22Rv1 (cell line): Measurements from ENCODE around the gene ZDHHC8.

Experiments
- H3K27ac ChIP-seq: fragments of 450-650 bp; 2 replicates; pipeline ENCODE4 v1.5.1; 2017
- ZFX ChIP-seq: fragments of 450-650 bp; IDR thresholded peaks from 2 replicates; pipeline ENCODE4 v1.6.1; 2017; ENCODE audit warnings: antibody characterized with exemption, borderline replicate concordance
- TF ChIP-seq, protein P1 (sequence below): fragments of 450-650 bp; IDR thresholded peaks from 2 replicates; pipeline ENCODE4 v1.5.1; 2017; ENCODE audit warnings: mild to moderate bottlenecking

ZDHHC8 gene

DNA sequence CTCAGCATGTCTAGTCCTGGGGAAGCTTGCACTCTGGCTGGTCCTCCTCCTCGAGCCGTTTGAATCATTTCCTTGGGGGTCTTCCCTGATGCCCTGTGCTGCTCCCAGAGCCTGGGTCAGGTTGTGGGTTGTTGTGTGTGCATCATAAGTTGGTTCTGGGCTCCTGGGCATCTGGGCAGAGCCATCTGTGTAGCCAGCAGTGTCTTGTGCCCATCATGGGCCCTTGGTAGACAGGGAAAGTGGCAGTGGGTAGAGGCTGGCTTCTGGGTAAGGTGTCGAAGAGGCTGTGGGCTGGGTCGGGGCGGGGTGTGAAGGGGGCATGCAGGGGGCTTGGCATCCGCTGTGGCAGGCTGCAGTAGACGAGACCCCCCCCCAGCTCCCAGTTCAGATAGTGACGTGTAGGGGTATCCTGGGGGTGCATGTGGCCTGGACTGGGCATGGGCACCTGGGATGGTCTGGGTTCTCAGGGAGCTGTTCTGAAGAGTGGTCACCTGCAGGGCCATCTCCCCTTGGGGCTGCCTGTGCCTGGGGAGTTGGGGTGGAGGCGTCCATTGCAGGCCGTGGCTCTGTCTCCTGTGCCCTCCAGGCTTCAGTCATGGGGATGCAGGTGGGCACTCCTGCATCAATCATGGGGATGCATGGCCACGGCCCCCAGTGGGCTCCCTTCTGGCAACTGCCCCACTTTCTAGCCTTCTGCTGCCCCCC, 7.4 kb upstream of the ZDHHC8 start:
- no peak overlapping the region for H3K27ac ChIP-seq
- TF ChIP-seq ZFX: no peak
- TF ChIP-seq, protein P1, sequence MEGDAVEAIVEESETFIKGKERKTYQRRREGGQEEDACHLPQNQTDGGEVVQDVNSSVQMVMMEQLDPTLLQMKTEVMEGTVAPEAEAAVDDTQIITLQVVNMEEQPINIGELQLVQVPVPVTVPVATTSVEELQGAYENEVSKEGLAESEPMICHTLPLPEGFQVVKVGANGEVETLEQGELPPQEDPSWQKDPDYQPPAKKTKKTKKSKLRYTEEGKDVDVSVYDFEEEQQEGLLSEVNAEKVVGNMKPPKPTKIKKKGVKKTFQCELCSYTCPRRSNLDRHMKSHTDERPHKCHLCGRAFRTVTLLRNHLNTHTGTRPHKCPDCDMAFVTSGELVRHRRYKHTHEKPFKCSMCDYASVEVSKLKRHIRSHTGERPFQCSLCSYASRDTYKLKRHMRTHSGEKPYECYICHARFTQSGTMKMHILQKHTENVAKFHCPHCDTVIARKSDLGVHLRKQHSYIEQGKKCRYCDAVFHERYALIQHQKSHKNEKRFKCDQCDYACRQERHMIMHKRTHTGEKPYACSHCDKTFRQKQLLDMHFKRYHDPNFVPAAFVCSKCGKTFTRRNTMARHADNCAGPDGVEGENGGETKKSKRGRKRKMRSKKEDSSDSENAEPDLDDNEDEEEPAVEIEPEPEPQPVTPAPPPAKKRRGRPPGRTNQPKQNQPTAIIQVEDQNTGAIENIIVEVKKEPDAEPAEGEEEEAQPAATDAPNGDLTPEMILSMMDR: no peak

DNA sequence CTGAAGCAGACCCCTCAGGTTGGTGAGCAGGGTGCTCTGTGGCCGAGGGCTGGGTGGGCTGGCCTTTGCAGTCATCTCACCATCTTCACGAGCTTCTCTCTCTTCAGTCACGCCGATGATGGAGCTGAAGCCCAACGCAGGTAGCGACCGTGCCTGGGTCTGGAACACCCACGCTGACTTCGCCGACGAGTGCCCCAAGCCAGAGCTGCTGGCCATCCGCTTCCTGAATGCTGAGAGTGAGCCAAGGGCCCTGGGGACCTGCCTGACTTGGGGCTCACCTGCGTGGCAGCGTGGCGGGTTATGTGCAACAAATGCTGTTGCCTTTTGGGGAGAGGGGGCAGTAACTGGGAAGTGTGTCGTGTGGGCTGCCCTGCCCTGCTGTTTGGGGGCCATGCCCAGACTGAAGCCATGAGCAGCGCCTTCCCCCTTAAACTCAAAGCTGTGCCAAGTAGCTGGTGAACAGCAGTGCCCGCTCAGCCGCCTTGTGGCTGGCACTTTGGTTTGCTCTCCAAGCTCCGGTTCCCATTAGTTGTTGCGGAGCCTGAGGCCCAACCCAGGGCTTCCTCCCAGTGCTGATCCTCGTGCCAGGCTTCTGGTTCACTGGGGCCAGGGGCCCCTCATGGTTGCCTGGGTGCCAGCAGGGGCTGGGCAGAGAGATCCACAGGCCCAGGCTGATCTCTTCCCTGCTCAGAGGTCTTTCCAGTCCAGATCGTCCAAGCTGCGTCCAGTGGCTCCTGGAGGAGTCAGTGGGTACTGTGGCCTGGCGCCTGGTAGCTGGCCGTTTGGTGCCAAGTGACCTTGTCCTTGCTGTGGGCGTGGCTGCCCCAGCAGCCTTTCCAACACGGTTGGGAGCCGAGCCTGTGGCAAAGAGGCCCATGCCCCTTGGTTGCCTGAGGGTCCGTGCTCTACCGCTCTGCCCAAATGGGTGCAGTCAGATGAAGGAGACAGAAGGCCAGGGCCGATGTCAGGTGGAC, 6.1 kb upstream of the ZDHHC8 start:
- no peak overlapping the region for H3K27ac ChIP-seq
- TF ChIP-seq, protein P1: no peak
- TF ChIP-seq ZFX: no peak

DNA sequence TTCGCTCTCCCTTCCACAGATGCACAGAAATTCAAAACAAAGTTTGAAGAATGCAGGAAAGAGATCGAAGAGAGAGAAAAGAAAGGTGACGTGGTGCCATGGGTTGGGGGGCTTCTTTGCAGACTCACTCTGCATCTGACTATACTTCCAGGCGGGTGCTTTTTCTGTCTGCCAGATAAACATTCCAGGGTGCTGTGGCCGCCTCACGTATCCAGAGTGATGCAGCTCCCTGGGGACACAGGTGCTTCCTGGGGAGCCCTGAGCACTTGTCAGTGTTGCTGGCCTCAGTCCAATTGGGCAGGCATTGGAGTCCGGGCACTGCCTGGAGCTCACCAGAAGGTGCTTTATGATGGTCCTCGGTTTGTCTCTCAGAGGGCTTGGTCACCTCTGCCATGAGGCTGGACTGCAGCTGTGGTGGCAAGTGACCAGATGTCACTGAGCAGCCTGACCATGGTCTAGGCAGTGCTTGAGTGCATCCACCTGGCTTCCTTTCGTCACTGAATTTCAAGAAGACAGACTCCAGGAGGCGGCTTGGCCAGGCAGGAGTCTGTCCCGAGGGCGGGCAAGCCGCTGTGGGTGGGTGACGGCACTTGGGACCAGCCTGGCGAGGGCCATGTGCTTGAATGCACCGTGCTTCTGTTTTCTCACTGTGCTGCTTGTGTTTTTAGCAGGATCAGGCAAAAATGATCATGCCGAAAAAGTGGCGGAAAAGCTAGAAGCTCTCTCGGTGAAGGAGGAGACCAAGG, 5.1 kb upstream of the ZDHHC8 start:
- TF ChIP-seq, protein P1: no peak
- TF ChIP-seq ZFX: no peak

DNA sequence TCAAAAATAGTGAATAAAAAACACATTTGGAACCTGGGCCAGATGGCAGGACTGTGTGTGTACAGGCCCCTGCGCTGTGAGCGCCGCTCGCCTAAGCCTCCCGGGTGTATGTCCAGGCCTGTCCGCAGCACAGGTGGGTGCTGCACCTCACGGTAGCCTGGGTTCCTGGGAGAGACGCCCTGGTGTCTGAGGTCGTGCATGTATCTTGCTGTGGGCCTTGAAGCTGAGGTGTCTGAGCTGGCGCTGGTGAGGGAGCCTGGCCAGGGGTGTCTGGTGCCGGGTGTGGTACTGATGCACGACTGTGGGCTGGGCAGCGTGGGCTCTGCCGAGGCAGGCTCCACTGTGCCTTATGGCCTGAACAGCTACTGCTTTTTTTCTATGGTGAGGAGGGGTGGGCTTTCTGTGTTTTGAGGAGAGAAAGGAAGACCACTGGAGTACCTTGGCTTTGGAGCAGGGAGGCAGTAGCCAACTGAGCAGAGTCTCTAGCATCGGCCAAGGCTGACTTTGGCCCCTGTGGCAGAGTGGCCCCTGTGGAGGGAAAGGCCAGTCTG, 4.2 kb upstream of the ZDHHC8 start:
- H3K27ac ChIP-seq: peak overlapping the region; percentile 10; the same call in 1 of the 2 replicates
- no peak for TF ChIP-seq ZFX
- TF ChIP-seq, protein P1: no peak

More for the DNA sequence above, 5.1 kb upstream of the ZDHHC8 start:
- H3K27ac ChIP-seq: no peak overlapping the region

DNA sequence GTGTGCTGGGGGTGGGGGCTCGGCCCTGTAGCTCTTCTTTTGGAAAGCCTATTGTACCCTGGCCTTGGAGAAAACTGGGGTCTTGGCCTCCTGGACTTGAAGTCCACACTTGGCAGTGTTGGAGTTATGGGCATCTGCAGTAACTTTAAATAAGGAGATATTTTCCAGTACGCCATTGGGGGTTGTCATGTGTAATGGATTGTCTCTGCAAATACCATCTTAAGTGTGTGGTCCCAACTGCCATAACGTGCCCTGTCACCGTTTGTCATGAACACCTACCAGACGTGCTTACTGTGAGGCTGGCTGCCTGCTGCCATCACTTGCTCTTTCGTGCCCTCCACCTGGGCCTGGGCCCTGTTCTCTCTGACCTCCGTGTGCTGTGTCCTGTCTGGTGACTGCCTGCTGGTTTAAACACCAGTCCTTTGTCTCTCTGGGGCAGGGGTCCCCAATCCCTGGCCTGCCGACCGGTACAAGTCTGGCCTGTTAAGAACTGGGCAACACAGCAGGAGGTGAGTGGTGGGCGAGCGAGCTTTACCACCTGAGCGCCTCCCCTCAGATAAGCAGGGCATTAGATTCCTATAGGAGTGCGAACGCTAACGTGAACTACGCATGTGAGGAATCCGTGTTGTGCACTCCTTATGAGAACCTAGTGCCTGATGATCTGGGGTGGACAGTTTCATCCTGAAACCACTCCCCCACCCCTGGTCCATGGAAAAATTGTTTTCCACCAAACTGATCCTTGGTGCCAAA, 3.6 kb upstream of the ZDHHC8 start:
- no peak for TF ChIP-seq ZFX
- TF ChIP-seq, protein P1: no peak
- peak overlapping the region; percentile 74 for H3K27ac ChIP-seq

DNA sequence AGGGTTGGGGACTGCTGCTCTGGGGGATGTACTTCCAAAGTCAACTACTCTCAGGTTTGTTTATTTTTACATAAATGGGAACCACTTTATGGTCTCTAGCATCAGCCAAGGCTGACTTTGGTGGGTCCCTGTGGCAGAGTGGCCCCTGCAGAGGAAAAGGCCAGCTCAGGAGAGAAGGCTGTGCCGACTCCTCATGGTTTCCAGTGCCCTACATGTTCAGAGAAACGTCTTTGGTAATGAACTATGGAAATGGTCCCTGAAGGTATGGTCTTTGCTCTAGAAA, 3.0 kb upstream of the ZDHHC8 start:
- H3K27ac ChIP-seq: peak overlapping the region; percentile 74
- no peak for TF ChIP-seq ZFX
- TF ChIP-seq, protein P1: no peak
